Kasumi-1 (cell line): ENCODE data around the gene VAPB.
A peak's percentile ranks its signal among the peaks of the same experiment; 100 is the strongest.
"Not testable (repeated sequence)": the region's sequence is repeated elsewhere in the genome, so short reads cannot be mapped to it uniquely, and the experiment has no call there.

Experiments used
- DNase-seq, 2 experiments: peaks; one replicate each; lab custom pipeline; 2025; lab: John Stamatoyannopoulos, UW

Gene VAPB

GRCh38 chr20:58388882-58389323 is at the start of gene VAPB:
Gene VAPB (plus strand): TSS chr20:58389229. CDS start chr20:58389460, 231 bp downstream.
- peak; percentile 83 to 84 for DNase-seq

- no peak for DNase-seq
These were observed 49.3 kb upstream of the VAPB start for GRCh38 chr20:58339741-58340140.

- no peak for DNase-seq
These were observed 48.9 kb upstream of the VAPB start for GRCh38 chr20:58340151-58340550.

GRCh38 chr20:58340853-58341252 is 48.2 kb upstream of the VAPB start:
- no peak for DNase-seq

- DNase-seq = no peak
These were observed 46.7 kb upstream of the VAPB start for GRCh38 chr20:58342104-58342945.

- DNase-seq = no peak
These were observed 44.3 kb upstream of the VAPB start for GRCh38 chr20:58344741-58345140.

GRCh38 chr20:58349570-58349969 is 39.5 kb upstream of the VAPB start:
- no peak for DNase-seq

- no peak for DNase-seq
These were observed 36.6 kb upstream of the VAPB start for GRCh38 chr20:58352468-58352867.

- no peak for DNase-seq
These were observed 29.6 kb upstream of the VAPB start for GRCh38 chr20:58359441-58359840.

- DNase-seq = no peak
These were observed 28.1 kb upstream of the VAPB start for GRCh38 chr20:58360936-58361335.

- DNase-seq = no peak
These were observed 27.4 kb upstream of the VAPB start for GRCh38 chr20:58361481-58362205.

- DNase-seq = no peak
These were observed 26.9 kb upstream of the VAPB start for GRCh38 chr20:58362206-58362516.

- DNase-seq = no peak
These were observed 26.1 kb upstream of the VAPB start for GRCh38 chr20:58362970-58363369.

- DNase-seq = no peak
These were observed 22.2 kb upstream of the VAPB start for GRCh38 chr20:58366866-58367265.

- DNase-seq = no peak
These were observed 16.2 kb upstream of the VAPB start for GRCh38 chr20:58372806-58373205.

- not testable (repeated sequence) for DNase-seq
These were observed 15.7 kb upstream of the VAPB start for GRCh38 chr20:58373296-58373695.

GRCh38 chr20:58374027-58374850 is 14.8 kb upstream of the VAPB start:
- no peak for DNase-seq

- no peak for DNase-seq
These were observed 13.9 kb upstream of the VAPB start for GRCh38 chr20:58374906-58375758.

GRCh38 chr20:58375759-58376352 is 13.2 kb upstream of the VAPB start:
- no peak for DNase-seq

GRCh38 chr20:58377017-58377416 is 12.0 kb upstream of the VAPB start:
- DNase-seq = no peak

- peak in 1 of 2 experiments; percentile 4 for DNase-seq
These were observed 11.1 kb upstream of the VAPB start for GRCh38 chr20:58377766-58378401.
